Measurements from ENCODE around the gene IFRD1.
"Not testable (repeated sequence)": the region's sequence is repeated elsewhere in the genome, so short reads cannot be mapped to it uniquely, and the experiment has no call there.

Gene IFRD1

GRCh38 chr7:112442210-112442609 lies 8.1 kb upstream of the IFRD1 start:
- DNase-seq (ENCODE audit: low read depth) = no peak

DNA sequence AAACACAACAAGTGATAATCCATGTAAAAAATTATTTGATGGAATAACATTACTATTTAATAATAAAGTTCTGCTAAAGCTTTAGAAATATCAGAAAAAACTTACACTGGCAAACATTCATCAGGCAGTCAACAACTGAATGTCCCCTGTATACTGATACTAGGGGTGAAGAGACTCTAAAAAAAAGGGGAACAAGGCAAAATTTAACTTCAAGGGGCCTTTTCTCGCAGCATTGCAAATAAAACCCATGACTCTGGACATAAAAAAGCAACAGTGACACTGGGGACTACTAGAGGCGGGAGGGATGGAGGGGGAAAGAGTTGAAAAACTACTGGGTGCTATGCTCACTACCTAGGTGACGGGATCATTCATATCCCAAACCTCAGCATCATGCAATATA lies 5.8 kb upstream of the IFRD1 start:
- no peak for DNase-seq (ENCODE audit: low read depth)

DNA sequence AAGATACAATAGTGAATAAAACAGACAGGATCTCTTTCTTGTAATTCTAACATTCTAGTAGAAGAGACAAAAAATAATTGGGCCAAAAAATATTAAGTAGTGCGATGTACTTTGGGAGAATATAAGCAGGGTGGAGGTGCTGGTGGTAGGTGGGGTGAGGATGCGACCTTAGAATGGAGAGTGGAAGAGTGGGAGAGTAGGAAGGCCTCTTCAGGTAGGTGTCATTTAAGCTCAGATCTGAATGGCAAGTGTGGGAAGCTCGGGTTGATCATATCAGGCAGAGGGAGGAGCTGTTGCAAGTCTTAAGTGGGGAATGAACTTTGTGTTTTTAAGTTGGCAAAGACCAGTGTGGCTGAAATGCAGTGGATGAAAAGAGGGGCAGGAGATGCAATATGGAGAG lies 3.8 kb upstream of the IFRD1 start:
- no peak for DNase-seq (ENCODE audit: low read depth)

- DNase-seq (ENCODE audit: low read depth) = no peak
Observed at GRCh38 chr7:112447406-112447805, 2.9 kb upstream of the IFRD1 start.

GRCh38 chr7:112448381-112448780 lies 1.9 kb upstream of the IFRD1 start:
- DNase-seq (ENCODE audit: low read depth) = no peak

GRCh38 chr7:112448891-112449290 lies 1.4 kb upstream of the IFRD1 start:
- no peak for DNase-seq (ENCODE audit: low read depth)

- no peak for DNase-seq (ENCODE audit: low read depth)
Observed at GRCh38 chr7:112449353-112449752, 907 bp upstream of the IFRD1 start.

GRCh38 chr7:112450807-112451761 lies 824 bp downstream of the IFRD1 start:
- DNase-seq (ENCODE audit: low read depth) = peak; percentile 88

DNA sequence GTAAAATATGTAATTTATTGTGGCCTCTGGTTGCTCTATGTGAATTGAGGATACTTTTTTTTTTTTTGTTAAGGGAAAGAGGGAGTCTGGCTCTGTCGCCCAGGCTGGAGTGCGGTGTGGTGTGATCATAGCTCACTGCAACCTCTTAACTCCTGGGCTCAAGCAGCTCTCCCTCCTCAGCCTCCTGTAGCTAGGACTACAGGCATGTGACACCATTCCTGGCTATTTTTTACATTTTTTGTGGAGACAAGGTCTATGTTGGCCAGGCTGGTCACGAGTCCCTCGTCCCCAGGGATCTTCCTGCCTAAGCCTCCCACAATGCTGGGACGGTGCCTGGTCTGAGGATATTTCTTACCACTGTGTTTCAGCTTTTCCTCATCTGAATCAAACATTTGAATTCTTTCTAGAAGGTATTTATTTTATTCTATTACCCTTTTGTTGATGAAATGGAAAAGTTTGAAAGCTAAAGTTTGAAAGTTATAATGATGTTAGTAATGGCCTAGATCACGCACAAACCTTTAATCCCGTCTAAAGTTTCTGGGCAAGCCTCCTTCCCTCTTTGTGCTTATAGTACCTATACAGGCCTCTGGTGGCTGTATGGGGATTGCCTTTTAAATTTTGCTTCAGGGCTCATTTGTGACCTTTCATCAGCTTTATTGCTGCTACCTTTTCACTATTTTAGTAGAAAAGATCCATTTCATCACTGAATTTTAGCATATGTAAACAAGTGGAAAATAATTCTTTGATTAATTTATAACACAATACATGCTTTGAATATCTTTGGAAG lies 2.0 kb downstream of the IFRD1 start:
- no peak for DNase-seq (ENCODE audit: low read depth)

- no peak for DNase-seq (ENCODE audit: low read depth)
Observed at GRCh38 chr7:112453505-112454171, 3.4 kb downstream of the IFRD1 start.

- not testable (repeated sequence) for DNase-seq (ENCODE audit: low read depth)
Observed at GRCh38 chr7:112454191-112454590, 3.9 kb downstream of the IFRD1 start.

DNA sequence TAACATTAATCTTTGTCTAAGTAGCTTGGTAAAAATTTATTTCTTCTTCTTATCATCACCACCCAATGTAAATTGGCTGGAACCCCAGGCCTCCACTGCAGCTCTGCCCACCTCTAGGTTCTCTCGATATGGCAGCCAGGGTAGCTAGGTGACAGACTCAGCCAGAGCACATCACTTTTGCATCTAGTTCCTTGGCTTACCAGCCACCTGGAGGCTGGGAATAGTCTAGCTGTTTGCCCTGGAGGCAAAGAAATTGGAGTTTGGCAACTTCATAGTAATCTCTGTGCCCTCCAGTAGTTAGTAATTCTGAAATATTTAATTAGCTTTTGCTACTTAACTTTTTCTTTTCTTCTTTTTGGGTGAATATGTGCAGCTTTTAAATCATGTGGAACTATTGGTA lies 9.4 kb downstream of the IFRD1 start:
- DNase-seq (ENCODE audit: low read depth) = no peak

GRCh38 chr7:112462236-112462635 lies 12.0 kb downstream of the IFRD1 start:
- no peak for DNase-seq (ENCODE audit: low read depth)

GRCh38 chr7:112467867-112468266 lies 17.6 kb downstream of the IFRD1 start:
- DNase-seq (ENCODE audit: low read depth) = no peak

- no peak for DNase-seq (ENCODE audit: low read depth)
Observed at GRCh38 chr7:112470194-112470593, 19.9 kb downstream of the IFRD1 start.

DNA sequence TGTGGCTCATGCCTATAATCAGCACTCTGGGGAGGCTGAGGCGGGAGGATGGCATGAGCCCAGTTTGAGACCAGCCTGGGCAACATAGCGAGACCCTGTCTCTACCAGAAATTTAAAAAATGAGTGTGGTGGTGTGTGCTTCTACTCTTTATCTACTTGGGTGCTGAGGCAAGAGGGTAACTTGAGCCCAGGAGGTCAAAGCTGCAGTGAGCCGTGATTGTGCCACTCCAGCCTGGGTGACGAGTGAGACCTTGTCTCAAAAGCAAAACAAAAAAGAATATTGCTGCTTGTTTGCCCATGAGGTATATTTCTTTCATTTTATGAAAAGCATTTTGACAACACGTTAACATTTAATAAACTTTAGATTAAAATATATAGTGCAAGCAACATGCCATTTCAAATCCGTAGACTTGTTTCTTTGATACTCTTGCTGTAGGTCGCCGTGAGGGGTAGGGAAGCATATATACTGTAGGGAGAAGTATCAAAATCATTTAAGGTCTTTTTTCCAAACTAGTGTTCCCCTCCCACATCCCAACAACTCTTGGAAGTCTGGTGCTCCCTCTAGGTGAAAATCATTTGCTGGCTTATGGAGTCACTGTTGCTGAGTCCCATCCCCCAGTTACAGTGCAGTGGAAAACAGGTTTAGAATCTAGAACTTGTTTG lies 26.3 kb downstream of the IFRD1 start:
- DNase-seq (ENCODE audit: low read depth) = no peak

GRCh38 chr7:112481121-112481736 lies 31.0 kb downstream of the IFRD1 start:
- DNase-seq (ENCODE audit: low read depth) = no peak

DNA sequence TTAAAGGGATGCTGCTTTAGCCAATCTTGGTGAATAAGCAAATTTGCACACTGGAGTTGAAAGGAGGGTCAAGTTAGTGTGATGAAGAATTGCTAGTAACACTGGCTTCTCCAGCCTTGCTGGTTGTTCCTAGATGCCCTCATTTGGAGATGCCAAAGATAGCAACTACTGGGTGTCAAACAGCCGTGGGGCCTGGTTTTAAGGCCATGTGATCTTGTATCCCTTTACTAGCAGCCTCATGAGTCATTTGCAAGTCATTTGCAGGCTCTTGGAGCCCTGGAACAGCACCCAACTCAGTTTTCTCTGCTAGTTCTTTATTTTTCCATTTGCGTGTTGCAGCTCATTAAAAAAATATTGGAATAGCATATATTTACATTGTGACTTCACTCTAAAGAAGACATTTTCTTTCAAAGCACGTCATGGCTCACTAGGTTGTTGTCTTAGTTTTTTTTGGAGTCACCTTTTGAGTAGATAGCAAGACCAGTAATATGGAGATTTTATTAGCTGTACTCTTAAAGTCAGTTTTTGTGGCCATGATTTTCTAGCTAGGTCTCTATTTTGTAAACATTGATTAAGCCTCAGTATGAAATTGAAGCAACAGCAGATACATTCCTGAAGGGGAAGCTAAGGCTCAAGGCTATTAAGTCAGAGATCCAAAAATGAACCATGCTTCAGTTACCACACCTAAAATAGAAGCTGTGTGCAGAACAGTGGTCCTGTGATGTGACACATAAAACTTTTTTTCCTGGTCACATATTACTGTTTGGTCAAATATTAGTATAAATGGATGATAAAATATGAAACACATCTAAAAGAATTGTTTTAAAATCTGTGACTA lies 31.8 kb downstream of the IFRD1 start:
- peak; percentile 82 for DNase-seq (ENCODE audit: low read depth)

DNA sequence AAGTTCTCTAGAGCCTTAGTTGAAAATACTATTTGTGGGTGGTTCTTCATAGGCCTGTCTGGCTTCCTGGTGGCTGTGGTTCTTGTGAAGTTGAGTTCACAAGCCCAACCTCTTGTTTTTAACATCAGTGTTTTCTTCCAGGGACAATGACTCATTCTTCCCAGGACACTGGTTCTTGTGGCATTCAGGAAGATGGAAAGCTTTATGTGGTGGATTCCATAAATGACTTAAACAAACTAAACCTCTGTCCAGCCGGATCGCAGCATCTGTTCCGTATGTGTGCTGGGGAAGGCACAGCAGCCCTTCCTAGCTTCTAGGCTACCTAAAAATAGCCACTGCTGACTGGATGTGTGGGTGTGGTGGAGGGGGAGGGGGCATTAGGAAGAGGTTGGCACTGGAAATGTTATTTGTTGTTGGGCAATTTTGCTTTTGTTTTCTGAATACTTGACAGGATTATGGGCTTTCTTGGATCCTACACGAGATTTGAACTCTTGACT lies 34.5 kb downstream of the IFRD1 start:
- DNase-seq (ENCODE audit: low read depth) = peak; percentile 90

DNA sequence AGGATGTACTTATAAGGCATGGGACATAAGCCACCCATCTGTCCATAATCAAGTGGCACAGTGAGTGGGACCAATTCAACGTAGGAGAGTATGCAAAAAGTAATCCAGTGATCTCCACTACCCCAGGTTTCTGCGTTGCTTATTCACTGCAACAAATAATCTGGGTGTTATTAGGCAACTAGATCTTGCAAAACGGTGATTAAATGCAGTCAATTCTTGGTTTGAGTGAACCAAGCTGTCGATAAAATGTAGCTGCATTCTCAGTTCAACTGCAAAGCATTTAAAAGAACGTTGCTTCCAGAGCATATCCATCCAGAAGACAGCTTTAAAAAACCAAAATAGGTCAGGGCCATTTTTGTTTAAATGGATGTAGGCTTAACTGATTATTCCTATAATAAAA lies 35.5 kb downstream of the IFRD1 start:
- no peak for DNase-seq (ENCODE audit: low read depth)
